ENCODE data around the gene PIH1D1. TPM values are rescaled to one million over a fixed set of nuclear protein-coding genes. Genes with fewer than 3 reads are reported as not detected.

PIH1D1 gene
- total and polyA plus RNA-seq, 10 of the 15 experiments (the other 5 are each of a cell fraction or from before 2014, with no cell fraction given) = 16.1 to 153 (median 106) TPM

DNA sequence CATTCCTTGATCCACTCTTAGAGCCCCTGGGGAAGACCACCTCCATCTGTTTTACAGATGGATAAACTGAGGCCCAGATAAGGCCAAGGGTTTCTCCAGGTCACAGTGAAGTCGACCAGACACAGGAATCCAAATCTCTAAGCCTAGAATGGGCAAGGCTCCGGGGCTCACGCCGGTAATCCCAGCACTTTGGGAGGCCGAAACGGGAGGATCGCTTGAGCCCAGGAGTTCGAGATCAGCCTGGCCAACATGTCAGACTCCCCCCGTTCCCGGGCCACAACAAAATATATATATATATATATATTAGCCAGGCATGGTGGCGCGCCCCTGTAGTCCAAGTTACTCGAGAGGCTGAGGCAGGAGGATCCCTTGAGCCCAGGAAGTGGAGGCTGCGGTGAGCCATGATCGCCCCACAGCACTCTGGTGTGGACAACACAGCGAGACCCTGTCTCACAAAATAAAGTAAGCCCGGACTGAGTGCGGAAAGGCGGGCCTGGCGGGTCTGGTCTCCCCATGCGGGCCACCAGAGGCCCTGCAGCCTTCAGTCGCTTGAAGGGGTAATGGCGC lies 35.2 kb upstream of the PIH1D1 start:
- POLR2A ChIA-PET = interaction anchor here (1.4 to 2.7 kb wide), 3 partner anchors 9 to 16 kb away, joined by 3 to 11 read pairs (median 5); partner anchors contain the start of gene RPS11
- H3K9ac ChIP-seq (ENCODE audit: control insufficient read depth, insufficient read depth, low read length) = no peak overlapping the region
- FAIRE-seq (no peak), ATAC-seq (no peak), DNase-seq (ENCODE audit: low read depth, low spot score) (no peak)
- BruUV-seq (replicated peaks) = TSS peak; percentile 62
- H3K4me3 ChIP-seq = no peak overlapping the region
- CTCF ChIA-PET = interaction anchor here (1.0 to 1.3 kb wide), 3 partner anchors 16 to 60 kb away, joined by 3 to 6 read pairs (median 4); no protein-coding TSS in a partner anchor
- WGBS (ENCODE audit: insufficient coverage, insufficient replicate concordance, low lambda C conversion rate, missing lambda C conversion rate) = 45% methylated on average over 23 of the region's 23 CpGs
- peak overlapping the region; percentile 79 for H3K4me2 ChIP-seq (ENCODE audit: control insufficient read depth, insufficient read depth)
- H3K9me3 ChIP-seq (replicated peaks; ENCODE audit: control insufficient read depth, insufficient read depth, low read length) = no peaks in the 10 kb centered on the region
- SMC1A ChIA-PET (ENCODE audit: uncharacterized antibody, unreplicated experiment) = interaction anchor here (1.3 kb wide), 1 partner anchor 16 kb away, joined by 5 read pairs; no protein-coding TSS in a partner anchor
- peaks cover 13% of the 10 kb centered on the region for H4K20me1 ChIP-seq (ENCODE audit: control insufficient read depth, insufficient read depth)
- H2AFZ ChIP-seq (ENCODE audit: control insufficient read depth, low read depth, low read length) = peak overlapping the region; percentile 87
- H3K79me2 ChIP-seq (ENCODE audit: control insufficient read depth, insufficient read depth, low read length) = peaks cover 41% of the 10 kb centered on the region
- peaks cover 16% of the 10 kb centered on the region for H3K4me1 ChIP-seq (ENCODE audit: control insufficient read depth, insufficient read depth, low read length)
- H3K36me3 ChIP-seq (ENCODE audit: control insufficient read depth in 2 of 2, insufficient read depth in 2 of 2, low read length in 1 of 2) = peaks cover 21 to 29% of the 10 kb centered on the region in 2 experiments
- peak overlapping the region; percentile 46; the same call in 1 of the 2 replicates for H3K27ac ChIP-seq (ENCODE audit: control insufficient read depth, insufficient read depth)
- intact Hi-C loops (cut with micrococcal nuclease; ENCODE audit: unreplicated experiment) = loop anchor here (1.0 to 5.0 kb wide), 3 partner anchors 10 to 386 kb away; partner anchors contain the start of genes PIH1D1 and RPS11
- TF ChIP-seq ATF7 (IDR thresholded peaks at IDR 0.05; ENCODE audit: low read depth) (no peak), TARDBP (IDR thresholded peaks at IDR 0.05; ENCODE audit: borderline replicate concordance) (0 out of 2 replicates have a peak, but pooled peaks have one; percentile 36), CTCF (IDR thresholded peaks at IDR 0.05 in 2 of 3, conservative IDR thresholded peaks at IDR 0.05 in 1 of 3; ENCODE audit: control insufficient read depth in 2 of 3, extremely low read depth in 1 of 3, insufficient read depth in 1 of 3, low read depth in 3 of 3, low read length in 3 of 3) (0 out of 6 replicates have a peak, but pooled peaks of 1 of the 3 experiments have one; percentile 6)
- TF ChIP-seq, protein P1, sequence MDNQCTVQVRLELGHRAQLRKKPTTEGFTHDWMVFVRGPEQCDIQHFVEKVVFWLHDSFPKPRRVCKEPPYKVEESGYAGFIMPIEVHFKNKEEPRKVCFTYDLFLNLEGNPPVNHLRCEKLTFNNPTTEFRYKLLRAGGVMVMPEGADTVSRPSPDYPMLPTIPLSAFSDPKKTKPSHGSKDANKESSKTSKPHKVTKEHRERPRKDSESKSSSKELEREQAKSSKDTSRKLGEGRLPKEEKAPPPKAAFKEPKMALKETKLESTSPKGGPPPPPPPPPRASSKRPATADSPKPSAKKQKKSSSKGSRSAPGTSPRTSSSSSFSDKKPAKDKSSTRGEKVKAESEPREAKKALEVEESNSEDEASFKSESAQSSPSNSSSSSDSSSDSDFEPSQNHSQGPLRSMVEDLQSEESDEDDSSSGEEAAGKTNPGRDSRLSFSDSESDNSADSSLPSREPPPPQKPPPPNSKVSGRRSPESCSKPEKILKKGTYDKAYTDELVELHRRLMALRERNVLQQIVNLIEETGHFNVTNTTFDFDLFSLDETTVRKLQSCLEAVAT (IDR thresholded peaks at IDR 0.05) = peak; percentile 80
- in situ Hi-C loops (cut with MboI) = no loop called here
- no peaks in the 10 kb centered on the region for H3K27me3 ChIP-seq (replicated peaks in 1 of 2; ENCODE audit: control insufficient read depth in 2 of 2, insufficient read depth in 2 of 2, low read length in 1 of 2)
- RAD21 ChIA-PET (ENCODE audit: unreplicated experiment) = interaction anchor here (0.9 to 1.6 kb wide), 3 partner anchors 13 to 60 kb away, joined by 3 to 5 read pairs (median 3); partner anchors contain the start of gene FLT3LG
